DOHH2 (cell line): Measurements from ENCODE around the gene N4BP3.

Source experiments
- CTCF ChIP-seq: fragments of 200-600 bp; sonication (generic); IDR thresholded peaks from one replicate; pipeline ENCODE4 v1.5.1; 2014; ENCODE audit warnings: antibody characterized with exemption, mild to moderate bottlenecking, low read depth, low read length; ENCODE audit not compliant: poor library complexity, severe bottlenecking
- EZH2phosphoT487 ChIP-seq: fragments of 200-600 bp; sonication (generic); IDR thresholded peaks from 2 replicates; pipeline ENCODE4 v1.6.1; 2017; ENCODE audit warnings: borderline replicate concordance, mild to moderate bottlenecking, antibody characterized with exemption, low read length, moderate library complexity, mixed read lengths

GRCh38 chr5:178136990-178137389 is 23.7 kb downstream of the N4BP3 start:
- TF ChIP-seq CTCF (no peak), EZH2phosphoT487 (no peak)
